H9 (cell line): ENCODE measurements around the gene KRT40. TPM values are rescaled to one million over a fixed set of nuclear protein-coding genes. Genes with fewer than 3 reads are reported as not detected.

ENCODE experiments used
- DNase-seq: peaks from one replicate; pipeline ENCODE4 v3.0.0-alpha.2; 2017
- H2AFZ ChIP-seq: one replicate; pipeline ENCODE4 v1.6.1; 2013; ENCODE audit warnings: mild to moderate bottlenecking, low read length, control low read depth, moderate library complexity
- H2AK5ac ChIP-seq: 2 replicates; pipeline ENCODE4 v1.6.1; 2013; ENCODE audit warnings: low read length, control low read depth, mixed read lengths; ENCODE audit not compliant: insufficient read length
- H2BK120ac ChIP-seq: one replicate; pipeline ENCODE4 v1.6.1; 2013; ENCODE audit warnings: low read depth, mild to moderate bottlenecking, low read length, control low read depth, inconsistent platforms; ENCODE audit not compliant: poor library complexity, severe bottlenecking
- H2BK12ac ChIP-seq: 2 replicates; pipeline ENCODE4 v1.6.1; 2013; ENCODE audit warnings: low read length, control low read depth, mixed read lengths, low read depth; ENCODE audit not compliant: insufficient read length
- H2BK15ac ChIP-seq: 2 replicates; pipeline ENCODE4 v1.6.1; 2013; ENCODE audit warnings: low read depth, low read length, control low read depth
- H2BK20ac ChIP-seq: one replicate; pipeline ENCODE4 v1.6.1; 2013; ENCODE audit warnings: low read depth, mild to moderate bottlenecking, low read length, control low read depth, inconsistent platforms; ENCODE audit not compliant: poor library complexity, severe bottlenecking
- H2BK5ac ChIP-seq: 2 replicates; pipeline ENCODE4 v1.6.1; 2013; ENCODE audit warnings: low read length, control low read depth, mixed read lengths; ENCODE audit not compliant: insufficient read length
- H3K14ac ChIP-seq: 2 replicates; pipeline ENCODE4 v1.6.1; 2013; ENCODE audit warnings: low read length, control low read depth; ENCODE audit not compliant: insufficient read depth
- H3K18ac ChIP-seq: 2 replicates; pipeline ENCODE4 v1.6.1; 2013; ENCODE audit warnings: low read depth, mild to moderate bottlenecking, mixed read lengths, low read length, control low read depth; ENCODE audit not compliant: insufficient read length
- H3K23ac ChIP-seq: 2 replicates; pipeline ENCODE4 v1.6.1; 2013; ENCODE audit warnings: low read length, control low read depth, mixed read lengths, low read depth; ENCODE audit not compliant: insufficient read length
- H3K23me2 ChIP-seq: 2 replicates; pipeline ENCODE4 v1.6.1; 2013; ENCODE audit warnings: low read depth, mild to moderate bottlenecking, mixed read lengths, low read length, control low read depth; ENCODE audit not compliant: insufficient read length, poor library complexity, severe bottlenecking
- H3K27ac ChIP-seq: 2 replicates; pipeline ENCODE4 v1.5.1; 2013; ENCODE audit warnings: low read length, control low read depth, mixed read lengths, low read depth; ENCODE audit not compliant: insufficient read length
- H3K27me3 ChIP-seq: 2 replicates; pipeline ENCODE4 v1.6.1; 2013; ENCODE audit warnings: low read length, control low read depth, inconsistent platforms; ENCODE audit not compliant: insufficient read depth
- H3K4ac ChIP-seq: 2 replicates; pipeline ENCODE4 v1.6.1; 2013; ENCODE audit warnings: low read depth, mild to moderate bottlenecking, control low read depth, inconsistent platforms, low read length, moderate library complexity
- H3K4me1 ChIP-seq: 2 replicates; pipeline ENCODE4 v1.6.1; 2013; ENCODE audit warnings: low read length, control low read depth, inconsistent platforms; ENCODE audit not compliant: insufficient read depth
- H3K4me2 ChIP-seq: 2 replicates; pipeline ENCODE4 v1.6.1; 2013; ENCODE audit warnings: low read length, control low read depth, mixed read lengths; ENCODE audit not compliant: insufficient read length, insufficient read depth
- H3K56ac ChIP-seq: 2 replicates; pipeline ENCODE4 v1.6.1; 2013; ENCODE audit warnings: low read depth, mild to moderate bottlenecking, mixed read lengths, low read length, control low read depth; ENCODE audit not compliant: insufficient read length
- H3K79me1 ChIP-seq: 2 replicates; pipeline ENCODE4 v1.6.1; 2013; ENCODE audit warnings: low read depth, mild to moderate bottlenecking, moderate library complexity, low read length, control low read depth, inconsistent platforms; ENCODE audit not compliant: insufficient read depth, poor library complexity, severe bottlenecking
- H3K79me2 ChIP-seq: 2 replicates; pipeline ENCODE4 v1.6.1; 2013; ENCODE audit warnings: low read length, control low read depth, inconsistent platforms; ENCODE audit not compliant: insufficient read depth
- H3K9ac ChIP-seq: 2 replicates; pipeline ENCODE4 v1.6.1; 2013; ENCODE audit warnings: low read length, control low read depth, mixed read lengths; ENCODE audit not compliant: insufficient read length; ENCODE audit errors: extremely low read depth
- H3K9me3 ChIP-seq: one replicate; pipeline ENCODE4 v1.6.1; 2013; ENCODE audit warnings: low read depth, low read length, inconsistent platforms; ENCODE audit not compliant: control insufficient read depth
- H3T11ph ChIP-seq: one replicate; pipeline ENCODE4 v1.6.1; 2013; ENCODE audit warnings: mild to moderate bottlenecking, low read length, control low read depth, inconsistent platforms
- H4K20me1 ChIP-seq: one replicate; pipeline ENCODE4 v1.6.1; 2013; ENCODE audit not compliant: control insufficient read depth, insufficient read length, insufficient read depth
- H4K5ac ChIP-seq: 2 replicates; pipeline ENCODE4 v1.6.1; 2013; ENCODE audit warnings: low read depth, mild to moderate bottlenecking, mixed read lengths, low read length, control low read depth; ENCODE audit not compliant: insufficient read length
- H4K8ac ChIP-seq: replicated peaks from 2 replicates; pipeline ENCODE4 v1.6.1; 2013; ENCODE audit warnings: low read length, control low read depth, mixed read lengths, low read depth; ENCODE audit not compliant: insufficient read length
- H4K91ac ChIP-seq: 2 replicates; pipeline ENCODE4 v1.6.1; 2013; ENCODE audit warnings: low read depth, mild to moderate bottlenecking, moderate library complexity, mixed read lengths, low read length, control low read depth; ENCODE audit not compliant: insufficient read length
- H3K27ac Mint-ChIP-seq, 3 experiments: 2 replicates in 2 of 3; 3 replicates in 1 of 3; pipeline ENCODE4 v1.8.0; 2020 to 2021; ENCODE audit warnings: mixed read lengths in 3 of 3, mild to moderate bottlenecking in 1 of 3, moderate library complexity in 1 of 3
- H3K27me3 Mint-ChIP-seq: 2 replicates; pipeline ENCODE4 v1.8.0; 2021; ENCODE audit warnings: low read depth, mild to moderate bottlenecking, moderate library complexity, mixed read lengths
- H3K36me3 Mint-ChIP-seq, 3 experiments: 2 replicates in 2 of 3; 3 replicates in 1 of 3; pipeline ENCODE4 v1.8.0; 2020 to 2021; ENCODE audit warnings: low read depth in 3 of 3, mixed read lengths in 3 of 3; ENCODE audit not compliant: insufficient read depth in 1 of 3
- H3K4me1 Mint-ChIP-seq, 2 experiments: 2 replicates each; pipeline ENCODE4 v1.8.0; 2020; ENCODE audit warnings: mixed read lengths in 2 of 2
- H3K4me3 Mint-ChIP-seq, 2 experiments: 2 replicates in 1 of 2; 3 replicates in 1 of 2; pipeline ENCODE4 v1.8.0; 2020 to 2021; ENCODE audit warnings: mild to moderate bottlenecking in 2 of 2, mixed read lengths in 2 of 2, moderate library complexity in 1 of 2
- H3K9me3 Mint-ChIP-seq, 2 experiments: 2 replicates in 1 of 2; 3 replicates in 1 of 2; pipeline ENCODE4 v1.8.0; 2020; ENCODE audit warnings: mild to moderate bottlenecking in 2 of 2, mixed read lengths in 2 of 2, moderate library complexity in 1 of 2
- WGBS: extraction: QIAGEN DNeasy Blood & Tissue Kit; methylation state at CpG from one replicate; pipeline ENCODE4 v1.1.7; 2013; ENCODE audit warnings: missing lambda C conversion rate, low lambda C conversion rate, mixed read lengths; ENCODE audit not compliant: insufficient read length; ENCODE audit errors: extremely low coverage; 5-methylcytosine and 5-hydroxymethylcytosine counted together
- total RNA-seq: library from RNA; stranded (reverse); gene quantifications from 2 replicates; pipeline ENCODE4 v1.2.1, GENCODE V29; 2021
- TF ChIP-seq, protein P1 (sequence below): fragments of 200-600 bp; sonication (generic); conservative IDR thresholded peaks from 3 replicates; pipeline ENCODE4 v1.8.0; 2021; ENCODE audit warnings: antibody characterized with exemption, mild to moderate bottlenecking

The KRT40 gene
- total RNA-seq, 1 experiment from 2014 or later, result not detected

DNA sequence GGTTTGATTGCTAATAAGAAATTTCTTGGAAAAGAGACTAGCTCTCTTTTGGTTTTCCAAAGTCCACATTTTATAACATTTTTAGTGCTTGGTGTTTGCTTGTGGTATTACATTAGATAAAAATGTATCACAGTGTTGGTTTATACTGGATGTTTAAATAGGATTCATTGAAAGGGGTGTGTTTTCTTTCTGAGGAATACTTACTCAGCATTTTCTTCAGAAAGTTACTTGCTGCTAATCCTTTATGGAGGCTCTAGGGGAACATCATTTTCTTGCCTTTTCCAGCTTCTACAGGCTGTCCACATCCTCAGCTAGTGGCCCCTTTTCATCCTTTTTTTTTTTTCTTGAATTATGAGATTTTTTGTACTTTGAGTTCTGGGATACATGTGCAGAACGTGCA is 16.5 kb downstream of the KRT40 start:
- no peak overlapping the region for H3K4me2 ChIP-seq
- Mint-ChIP-seq H3K27ac (no peak overlapping the region), H3K4me1 (no peaks in the 10 kb centered on the region), H3K27me3 (no peaks in the 10 kb centered on the region; the same call in none of the 2 replicates), H3K36me3 (0 out of 7 replicates have a peak, but pooled peaks cover 0 to 3% (median 0%) of the 10 kb centered on the region in 3 experiments), H3K9me3 (peaks cover 0 to 3% of the 10 kb centered on the region in 2 experiments; a peak in 1 of 5 replicates), H3K4me3 (no peak overlapping the region)
- no peak overlapping the region for H3T11ph ChIP-seq
- no peaks in the 10 kb centered on the region for H3K79me2 ChIP-seq
- H2AK5ac ChIP-seq, result no peak overlapping the region
- H2AFZ ChIP-seq, result no peak overlapping the region
- no peaks in the 10 kb centered on the region for H3K4me1 ChIP-seq
- H2BK15ac ChIP-seq, result no peak overlapping the region
- no peak overlapping the region for H3K27ac ChIP-seq
- no peak overlapping the region for H2BK12ac ChIP-seq
- WGBS, result no CpG with 5 or more reads among the region's 1 CpG
- no peaks in the 10 kb centered on the region for H3K23me2 ChIP-seq
- H3K56ac ChIP-seq, result no peak overlapping the region
- H4K91ac ChIP-seq, result no peak overlapping the region
- H2BK20ac ChIP-seq, result no peak overlapping the region
- no peaks in the 10 kb centered on the region for H3K9me3 ChIP-seq
- H3K27me3 ChIP-seq, result no peaks in the 10 kb centered on the region
- TF ChIP-seq, protein P1, sequence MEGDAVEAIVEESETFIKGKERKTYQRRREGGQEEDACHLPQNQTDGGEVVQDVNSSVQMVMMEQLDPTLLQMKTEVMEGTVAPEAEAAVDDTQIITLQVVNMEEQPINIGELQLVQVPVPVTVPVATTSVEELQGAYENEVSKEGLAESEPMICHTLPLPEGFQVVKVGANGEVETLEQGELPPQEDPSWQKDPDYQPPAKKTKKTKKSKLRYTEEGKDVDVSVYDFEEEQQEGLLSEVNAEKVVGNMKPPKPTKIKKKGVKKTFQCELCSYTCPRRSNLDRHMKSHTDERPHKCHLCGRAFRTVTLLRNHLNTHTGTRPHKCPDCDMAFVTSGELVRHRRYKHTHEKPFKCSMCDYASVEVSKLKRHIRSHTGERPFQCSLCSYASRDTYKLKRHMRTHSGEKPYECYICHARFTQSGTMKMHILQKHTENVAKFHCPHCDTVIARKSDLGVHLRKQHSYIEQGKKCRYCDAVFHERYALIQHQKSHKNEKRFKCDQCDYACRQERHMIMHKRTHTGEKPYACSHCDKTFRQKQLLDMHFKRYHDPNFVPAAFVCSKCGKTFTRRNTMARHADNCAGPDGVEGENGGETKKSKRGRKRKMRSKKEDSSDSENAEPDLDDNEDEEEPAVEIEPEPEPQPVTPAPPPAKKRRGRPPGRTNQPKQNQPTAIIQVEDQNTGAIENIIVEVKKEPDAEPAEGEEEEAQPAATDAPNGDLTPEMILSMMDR, result no peak
- H3K14ac ChIP-seq, result no peak overlapping the region
- H4K8ac ChIP-seq, result no peak overlapping the region
- no peak overlapping the region for H3K18ac ChIP-seq
- H4K20me1 ChIP-seq, result no peaks in the 10 kb centered on the region
- H3K23ac ChIP-seq, result no peak overlapping the region
- no peak overlapping the region for H2BK120ac ChIP-seq
- DNase-seq, result no peak
- H3K79me1 ChIP-seq, result no peaks in the 10 kb centered on the region
- H3K9ac ChIP-seq, result no peak overlapping the region
- H4K5ac ChIP-seq, result no peak overlapping the region
- no peak overlapping the region for H3K4ac ChIP-seq
- no peak overlapping the region for H2BK5ac ChIP-seq
